K562 (cell line): ENCODE data around the gene CRACR2B. TPM values are rescaled to one million over a fixed set of nuclear protein-coding genes. Genes with fewer than 3 reads are reported as not detected.

ENCODE experiments used
- ATF7 ChIP-seq: fragments of 450-650 bp; IDR thresholded peaks from 2 replicates; pipeline ENCODE4 v1.7.1; 2014; ENCODE audit warnings: mild to moderate bottlenecking, moderate library complexity
- CREB5 ChIP-seq: fragments of 250-450 bp; sonication (Bioruptor Pico); IDR thresholded peaks from 2 replicates; pipeline ENCODE4 v1.5.0; 2020; ENCODE audit warnings: mild to moderate bottlenecking
- E2F3 ChIP-seq: fragments of 250-450 bp; sonication (Bioruptor Pico); IDR thresholded peaks from 2 replicates; pipeline ENCODE4 v1.4.0; 2020; ENCODE audit warnings: mild to moderate bottlenecking
- ELF1 ChIP-seq: fragments of 200-800 bp; sonication (Bioruptor generic); IDR thresholded peaks from 2 replicates; pipeline ENCODE4 v1.6.1; 2016; ENCODE audit warnings: missing genetic modification characterization, missing compliant biosample characterization
- MXD1 ChIP-seq: fragments of 250-450 bp; sonication (Bioruptor Pico); IDR thresholded peaks from 2 replicates; pipeline ENCODE4 v1.8.0; 2021; ENCODE audit warnings: borderline replicate concordance, mild to moderate bottlenecking, moderate library complexity; ENCODE audit not compliant: poor library complexity, severe bottlenecking
- NONO ChIP-seq, 2 experiments: fragments of 200-400 bp in 1 of 2; fragments of 450-650 bp in 1 of 2; formaldehyde crosslinking in 1 of 2; IDR thresholded peaks; 2 replicates each; pipeline ENCODE4 v1.6.1; 2017; ENCODE audit warnings: low read depth in 2 of 2, mild to moderate bottlenecking in 2 of 2, moderate library complexity in 2 of 2, low read length in 1 of 2
- PTBP1 ChIP-seq: fragments of 200-400 bp; formaldehyde crosslinking; IDR thresholded peaks from 2 replicates; pipeline ENCODE4 v1.6.1; 2017; ENCODE audit warnings: low read depth, low read length
- SIN3A ChIP-seq, 2 experiments: fragments of 150-350 bp in 1 of 2; IDR thresholded peaks; 2 replicates each; pipeline ENCODE4 v1.6.1; 2011 to 2016; ENCODE audit warnings: borderline replicate concordance in 2 of 2, low read depth in 2 of 2, low read length in 2 of 2, mild to moderate bottlenecking in 2 of 2, moderate library complexity in 2 of 2; ENCODE audit not compliant: control insufficient read depth in 1 of 2
- SOX6 ChIP-seq: fragments of 450-650 bp; IDR thresholded peaks from 2 replicates; pipeline ENCODE4 v1.6.1; 2014; ENCODE audit warnings: mild to moderate bottlenecking
- SUPT5H ChIP-seq: fragments of 450-650 bp; IDR thresholded peaks from 2 replicates; pipeline ENCODE4 v1.6.1; 2016
- ZBTB7A ChIP-seq: IDR thresholded peaks from 2 replicates; pipeline ENCODE4 v1.6.1; 2011; ENCODE audit warnings: low read depth, mild to moderate bottlenecking, low read length, moderate library complexity, borderline replicate concordance; ENCODE audit not compliant: control insufficient read depth
- polyA plus RNA-seq, 8 experiments: library from polyadenylated mRNA; depleted of rRNA in 4 of 8; stranded (reverse) in 5 of 8; unstranded in 3 of 8; fragments of >200 nt; fragmentation: Nextera tagmentation in 2 of 8; fragmentation: Illumina TruSeq in 1 of 8; extraction: Ambion mirVana in 2 of 8; extraction: Trizol in 1 of 8; gene quantifications; 2 replicates each; pipeline versions ENCODE4 v1.2.1 to v1.2.3, GENCODE V29; 2011 to 2014; ENCODE audit warnings: inconsistent platforms in 1 of 8, missing spikeins in 1 of 8
- total RNA-seq, 7 experiments: library from RNA; depleted of rRNA in 6 of 7; stranded (reverse); fragments of >200 nt in 6 of 7; fragmentation: Illumina TruSeq in 2 of 7; extraction: Trizol in 2 of 7; gene quantifications; 2 replicates each; pipeline versions ENCODE4 v1.2.1 to v1.2.3, GENCODE V29; 2011 to 2021; ENCODE audit warnings: low replicate concordance in 1 of 7
- TF ChIP-seq, protein P1 (sequence below), 2 experiments: fragments of 450-650 bp in 1 of 2; sonication (generic) in 1 of 2; formaldehyde crosslinking in 1 of 2; IDR thresholded peaks; 2 replicates each; pipeline versions ENCODE4 v1.7.1 to v1.9.0; 2016 to 2022; ENCODE audit warnings: inconsistent platforms in 1 of 2, mild to moderate bottlenecking in 1 of 2, missing genetic modification reagents in 1 of 2
- TF ChIP-seq, protein P2 (sequence below): fragments of 250-450 bp; sonication (Bioruptor Pico); IDR thresholded peaks from 2 replicates; pipeline ENCODE4 v1.5.0; 2022; ENCODE audit warnings: mild to moderate bottlenecking

The CRACR2B gene
- total and polyA plus RNA-seq, 9 of the 15 experiments (the other 6 are each of a cell fraction or from before 2014, with no cell fraction given) = 0.10 to 51.0 (median 6.0) TPM

- TF ChIP-seq, protein P1, sequence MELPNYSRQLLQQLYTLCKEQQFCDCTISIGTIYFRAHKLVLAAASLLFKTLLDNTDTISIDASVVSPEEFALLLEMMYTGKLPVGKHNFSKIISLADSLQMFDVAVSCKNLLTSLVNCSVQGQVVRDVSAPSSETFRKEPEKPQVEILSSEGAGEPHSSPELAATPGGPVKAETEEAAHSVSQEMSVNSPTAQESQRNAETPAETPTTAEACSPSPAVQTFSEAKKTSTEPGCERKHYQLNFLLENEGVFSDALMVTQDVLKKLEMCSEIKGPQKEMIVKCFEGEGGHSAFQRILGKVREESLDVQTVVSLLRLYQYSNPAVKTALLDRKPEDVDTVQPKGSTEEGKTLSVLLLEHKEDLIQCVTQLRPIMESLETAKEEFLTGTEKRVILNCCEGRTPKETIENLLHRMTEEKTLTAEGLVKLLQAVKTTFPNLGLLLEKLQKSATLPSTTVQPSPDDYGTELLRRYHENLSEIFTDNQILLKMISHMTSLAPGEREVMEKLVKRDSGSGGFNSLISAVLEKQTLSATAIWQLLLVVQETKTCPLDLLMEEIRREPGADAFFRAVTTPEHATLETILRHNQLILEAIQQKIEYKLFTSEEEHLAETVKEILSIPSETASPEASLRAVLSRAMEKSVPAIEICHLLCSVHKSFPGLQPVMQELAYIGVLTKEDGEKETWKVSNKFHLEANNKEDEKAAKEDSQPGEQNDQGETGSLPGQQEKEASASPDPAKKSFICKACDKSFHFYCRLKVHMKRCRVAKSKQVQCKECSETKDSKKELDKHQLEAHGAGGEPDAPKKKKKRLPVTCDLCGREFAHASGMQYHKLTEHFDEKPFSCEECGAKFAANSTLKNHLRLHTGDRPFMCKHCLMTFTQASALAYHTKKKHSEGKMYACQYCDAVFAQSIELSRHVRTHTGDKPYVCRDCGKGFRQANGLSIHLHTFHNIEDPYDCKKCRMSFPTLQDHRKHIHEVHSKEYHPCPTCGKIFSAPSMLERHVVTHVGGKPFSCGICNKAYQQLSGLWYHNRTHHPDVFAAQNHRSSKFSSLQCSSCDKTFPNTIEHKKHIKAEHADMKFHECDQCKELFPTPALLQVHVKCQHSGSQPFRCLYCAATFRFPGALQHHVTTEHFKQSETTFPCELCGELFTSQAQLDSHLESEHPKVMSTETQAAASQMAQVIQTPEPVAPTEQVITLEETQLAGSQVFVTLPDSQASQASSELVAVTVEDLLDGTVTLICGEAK (IDR thresholded peaks at IDR 0.05) = peak; percentile 49; the same call in 1 of the 2 replicates
- TF ChIP-seq, protein P1 (CRISPR knock-in tag; IDR thresholded peaks at IDR 0.05) = no peak
- TF ChIP-seq ELF1 (tag) = no peak
- peak; percentile 93 for TF ChIP-seq SUPT5H
- no peak for TF ChIP-seq CREB5
- TF ChIP-seq, protein P2, sequence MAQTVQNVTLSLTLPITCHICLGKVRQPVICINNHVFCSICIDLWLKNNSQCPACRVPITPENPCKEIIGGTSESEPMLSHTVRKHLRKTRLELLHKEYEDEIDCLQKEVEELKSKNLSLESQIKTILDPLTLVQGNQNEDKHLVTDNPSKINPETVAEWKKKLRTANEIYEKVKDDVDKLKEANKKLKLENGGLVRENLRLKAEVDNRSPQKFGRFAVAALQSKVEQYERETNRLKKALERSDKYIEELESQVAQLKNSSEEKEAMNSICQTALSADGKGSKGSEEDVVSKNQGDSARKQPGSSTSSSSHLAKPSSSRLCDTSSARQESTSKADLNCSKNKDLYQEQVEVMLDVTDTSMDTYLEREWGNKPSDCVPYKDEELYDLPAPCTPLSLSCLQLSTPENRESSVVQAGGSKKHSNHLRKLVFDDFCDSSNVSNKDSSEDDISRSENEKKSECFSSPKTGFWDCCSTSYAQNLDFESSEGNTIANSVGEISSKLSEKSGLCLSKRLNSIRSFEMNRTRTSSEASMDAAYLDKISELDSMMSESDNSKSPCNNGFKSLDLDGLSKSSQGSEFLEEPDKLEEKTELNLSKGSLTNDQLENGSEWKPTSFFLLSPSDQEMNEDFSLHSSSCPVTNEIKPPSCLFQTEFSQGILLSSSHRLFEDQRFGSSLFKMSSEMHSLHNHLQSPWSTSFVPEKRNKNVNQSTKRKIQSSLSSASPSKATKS (CRISPR knock-in tag) = no peak
- TF ChIP-seq ZBTB7A = peak; percentile 94
- peak; percentile 92 to 100 for TF ChIP-seq NONO (IDR thresholded peaks at IDR 0.05; ENCODE audit: low read depth in 2 of 2, low read length in 1 of 2)
- peak; percentile 100 for TF ChIP-seq ATF7
- peak; percentile 98 for TF ChIP-seq MXD1 (CRISPR knock-in tag)
- TF ChIP-seq E2F3 (CRISPR knock-in tag) = peak; percentile 47; the same call in 1 of the 2 replicates
- TF ChIP-seq SIN3A (IDR thresholded peaks at IDR 0.05; ENCODE audit: borderline replicate concordance in 2 of 2, control insufficient read depth in 1 of 2, low read depth in 2 of 2, low read length in 2 of 2) = peak; percentile 91 to 99; a peak in 3 of 4 replicates
- no peak for TF ChIP-seq PTBP1
- peak; percentile 50; the same call in 1 of the 2 replicates for TF ChIP-seq SOX6
These were observed 14.8 kb downstream of the CRACR2B start, which contains the start of the genes POLR2L and TSPAN4 (continued) for GRCh38 chr11:842370-843002.
